ENCODE results near the gene ATP13A3. TPM values are rescaled to one million over a fixed set of nuclear protein-coding genes. Genes with fewer than 3 reads are reported as not detected.

ATP13A3 gene
- total RNA-seq, 1 donor from 2014 or later, result 146 TPM

DNA sequence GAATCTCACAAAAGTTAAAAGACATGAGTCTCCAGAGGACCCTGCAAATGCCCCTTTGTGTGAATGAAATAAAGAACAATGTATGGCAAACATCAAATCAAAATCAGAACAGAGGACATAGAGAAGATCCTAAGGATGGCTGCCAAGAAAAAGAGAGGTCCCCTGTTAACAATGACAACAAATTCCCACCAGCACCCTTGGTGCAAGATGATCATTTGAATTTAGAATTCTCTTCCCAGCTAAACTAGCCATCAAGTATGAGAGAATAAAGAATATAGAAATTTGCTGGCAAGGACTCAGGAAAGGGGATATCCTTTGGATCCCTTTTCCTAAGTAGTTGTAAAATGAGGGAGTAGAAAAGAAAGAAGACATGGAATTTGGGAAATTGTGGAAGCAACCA lies 96.0 kb downstream of the ATP13A3 start:
- no peak for DNase-seq

- DNase-seq, result no peak
These were observed 97.5 kb downstream of the ATP13A3 start for GRCh38 chr3:194389269-194389668.

- DNase-seq, result no peak
These were observed 98.8 kb downstream of the ATP13A3 start for GRCh38 chr3:194387926-194388418.

DNA sequence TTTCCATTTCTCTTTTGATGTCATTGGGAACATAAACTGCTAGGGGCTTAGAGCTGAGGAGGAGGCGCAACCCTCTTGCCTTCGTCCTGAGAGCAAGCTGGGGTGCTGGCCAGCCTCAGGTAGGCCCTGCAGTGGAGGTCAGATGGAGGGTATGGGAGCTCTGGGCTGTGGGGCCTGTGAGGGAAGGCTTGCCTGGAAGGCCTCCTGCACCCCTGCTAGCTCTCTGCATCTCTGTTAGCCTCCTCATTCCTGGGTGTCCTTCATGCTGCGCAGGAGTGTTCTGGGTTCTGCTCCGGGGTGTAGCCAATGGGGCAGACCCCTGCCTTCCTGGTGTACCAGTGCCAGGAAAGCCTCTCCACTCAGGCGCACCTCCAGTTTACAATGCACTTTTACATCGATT lies 99.5 kb downstream of the ATP13A3 start:
- DNase-seq, result no peak

DNA sequence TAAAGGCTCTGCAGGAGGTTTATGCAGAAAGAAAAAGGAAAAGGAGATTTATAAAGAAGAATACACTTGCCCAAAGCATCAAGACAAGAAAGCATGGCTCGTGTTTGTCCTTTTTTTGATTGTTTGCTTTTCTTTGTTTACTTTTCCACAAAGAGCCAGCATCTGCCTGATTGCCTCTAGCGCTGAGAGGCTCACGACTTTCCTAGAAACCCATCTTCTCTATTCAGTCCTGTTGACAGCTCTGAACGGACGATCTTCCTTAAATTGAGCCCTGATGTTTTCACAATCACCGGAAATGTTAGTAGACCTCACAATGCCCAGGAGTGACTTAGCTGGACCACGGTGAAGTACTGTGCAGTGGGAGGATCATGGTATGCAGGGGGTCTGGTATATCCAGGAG lies 100.2 kb downstream of the ATP13A3 start:
- DNase-seq, result no peak

GRCh38 chr3:194386066-194386465 lies 100.7 kb downstream of the ATP13A3 start:
- no peak for DNase-seq

DNA sequence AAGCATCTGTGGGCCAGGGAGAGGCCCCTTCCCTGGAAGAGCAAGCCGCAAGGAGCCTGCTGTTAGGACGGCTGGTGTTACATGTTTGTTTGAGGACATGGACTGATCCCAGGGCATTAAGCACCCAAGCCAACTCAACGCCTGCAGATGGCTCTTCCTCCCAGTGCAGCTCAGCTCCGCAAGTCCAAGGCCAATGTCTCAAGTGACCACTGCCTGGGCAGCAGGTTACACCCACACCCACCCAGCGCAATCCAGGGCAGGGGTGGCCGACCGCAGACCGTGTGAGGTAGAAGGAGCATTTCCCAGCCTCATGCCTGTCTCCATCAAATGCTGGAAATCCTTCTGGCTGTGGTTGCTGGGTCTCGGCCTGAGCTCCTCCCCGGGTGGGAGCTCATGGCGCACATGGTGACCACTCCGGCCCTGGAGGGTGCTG lies 102.2 kb downstream of the ATP13A3 start:
- DNase-seq, result no peak

- DNase-seq, result no peak
These were observed 102.6 kb downstream of the ATP13A3 start for GRCh38 chr3:194384156-194384555.

- no peak for DNase-seq
These were observed 103.4 kb downstream of the ATP13A3 start for GRCh38 chr3:194383276-194383940.

DNA sequence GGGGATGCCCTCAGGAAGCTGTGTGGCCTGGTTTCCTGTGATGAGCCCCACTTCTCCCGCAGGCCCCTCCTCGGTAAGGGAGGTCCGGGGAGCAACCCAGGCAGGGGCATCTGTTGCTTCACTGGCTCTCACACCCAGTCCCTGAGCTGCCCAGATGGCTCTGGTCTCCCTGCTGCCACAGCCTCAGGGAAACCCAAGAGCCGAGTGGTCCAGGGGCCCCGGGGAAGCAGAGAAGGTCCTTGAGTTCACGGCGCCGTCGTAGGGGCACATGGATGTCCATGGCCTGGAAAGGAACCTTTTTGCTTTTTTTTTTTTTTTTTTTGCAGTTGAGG lies 103.9 kb downstream of the ATP13A3 start:
- no peak for DNase-seq

DNA sequence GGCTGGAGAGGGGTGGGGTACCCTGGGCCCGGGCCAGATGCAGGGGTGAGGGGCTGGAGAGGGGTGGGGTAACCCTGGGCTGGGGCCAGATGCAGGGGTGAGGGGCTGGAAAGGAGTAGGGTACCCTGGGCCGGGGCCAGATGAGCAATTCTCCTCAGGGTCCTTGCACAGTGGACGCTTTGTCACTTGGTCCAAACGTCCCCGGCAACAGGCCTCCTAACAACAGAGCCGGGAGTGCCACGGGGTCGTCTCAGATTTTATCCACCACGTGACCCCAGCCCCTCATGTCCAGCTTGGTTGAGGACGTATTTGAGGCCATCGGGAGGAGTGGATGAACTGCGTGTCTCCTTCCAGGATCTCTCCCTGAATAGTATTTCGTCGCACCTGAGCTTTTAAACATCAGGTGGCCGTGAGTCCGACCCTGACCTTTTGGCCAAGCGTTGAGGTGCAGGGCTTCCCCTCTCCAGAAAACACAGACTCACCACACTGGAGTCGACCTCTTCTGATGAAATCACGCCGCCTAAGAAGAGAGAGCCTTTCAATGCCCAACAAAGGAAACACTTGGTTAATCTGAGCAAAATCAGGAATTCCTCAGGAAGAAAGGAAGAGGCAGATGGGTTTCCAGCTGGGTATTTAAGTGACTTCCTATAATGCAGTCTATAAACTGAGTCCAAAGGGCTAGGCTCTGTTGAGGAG lies 104.5 kb downstream of the ATP13A3 start:
- no peak for DNase-seq

GRCh38 chr3:194381460-194381875 lies 105.3 kb downstream of the ATP13A3 start:
- no peak for DNase-seq

GRCh38 chr3:194380326-194380725 lies 106.5 kb downstream of the ATP13A3 start:
- DNase-seq, result no peak

DNA sequence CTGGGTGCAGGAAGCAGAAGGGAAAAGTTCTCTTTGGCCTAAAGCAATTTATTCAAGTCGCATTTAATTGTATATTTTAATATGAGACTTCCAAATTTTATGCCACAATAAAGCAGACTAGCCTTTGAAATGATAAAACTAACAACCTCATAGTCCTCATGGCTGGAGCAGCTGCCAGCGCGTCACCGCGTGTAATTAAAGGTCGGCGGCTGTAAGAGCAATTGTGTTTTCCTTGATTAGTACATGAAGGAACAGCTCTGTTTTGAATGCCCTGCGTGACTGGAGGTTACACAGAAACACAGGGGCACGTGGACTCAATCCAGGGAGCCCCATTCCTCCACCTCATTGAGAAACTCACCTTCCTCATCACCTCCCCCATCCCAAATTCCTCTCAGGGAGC lies 107.2 kb downstream of the ATP13A3 start:
- no peak for DNase-seq

GRCh38 chr3:194379231-194379630 lies 107.6 kb downstream of the ATP13A3 start:
- DNase-seq, result no peak

GRCh38 chr3:194377708-194378107 lies 109.1 kb downstream of the ATP13A3 start:
- DNase-seq, result no peak

DNA sequence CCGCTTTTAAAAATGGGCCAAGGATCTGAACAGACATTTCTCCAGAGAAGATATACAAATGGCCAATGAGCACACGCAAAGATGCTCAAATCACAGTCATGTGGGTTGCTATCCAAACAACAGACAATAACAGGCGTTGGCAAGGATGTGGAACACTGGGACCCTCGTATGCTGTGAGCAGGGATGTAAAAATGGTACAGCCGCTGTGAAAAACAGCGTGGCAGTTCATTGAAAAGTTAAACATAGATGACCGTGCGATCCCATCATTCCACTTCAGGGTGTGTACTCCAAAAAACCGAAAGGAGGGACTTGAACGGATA lies 110.6 kb downstream of the ATP13A3 start:
- DNase-seq, result no peak

GRCh38 chr3:194375473-194376240 lies 111.1 kb downstream of the ATP13A3 start:
- no peak for DNase-seq

- DNase-seq, result no peak
These were observed 111.9 kb downstream of the ATP13A3 start for GRCh38 chr3:194374935-194375334.

DNA sequence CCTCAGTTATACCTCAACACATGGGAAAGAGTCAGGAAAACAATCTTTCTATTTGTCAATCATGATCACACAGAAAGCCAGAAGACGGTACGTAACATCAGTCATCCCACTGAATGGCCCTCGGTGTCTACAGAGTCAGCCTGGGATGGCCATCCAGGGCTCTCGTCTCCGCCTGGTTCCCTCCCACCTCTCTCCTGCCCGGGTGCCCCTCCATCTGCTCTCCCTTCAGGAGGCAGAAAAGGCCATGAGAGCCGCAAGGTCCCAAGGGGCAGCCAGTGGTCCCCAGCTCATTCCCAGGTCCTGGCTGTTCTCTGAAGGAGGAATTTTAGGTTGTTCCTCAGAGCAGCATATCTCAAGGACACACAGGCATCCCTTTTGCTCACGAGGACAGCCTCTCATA lies 112.9 kb downstream of the ATP13A3 start:
- no peak for DNase-seq

- no peak for DNase-seq
These were observed 113.8 kb downstream of the ATP13A3 start for GRCh38 chr3:194373028-194373427.

DNA sequence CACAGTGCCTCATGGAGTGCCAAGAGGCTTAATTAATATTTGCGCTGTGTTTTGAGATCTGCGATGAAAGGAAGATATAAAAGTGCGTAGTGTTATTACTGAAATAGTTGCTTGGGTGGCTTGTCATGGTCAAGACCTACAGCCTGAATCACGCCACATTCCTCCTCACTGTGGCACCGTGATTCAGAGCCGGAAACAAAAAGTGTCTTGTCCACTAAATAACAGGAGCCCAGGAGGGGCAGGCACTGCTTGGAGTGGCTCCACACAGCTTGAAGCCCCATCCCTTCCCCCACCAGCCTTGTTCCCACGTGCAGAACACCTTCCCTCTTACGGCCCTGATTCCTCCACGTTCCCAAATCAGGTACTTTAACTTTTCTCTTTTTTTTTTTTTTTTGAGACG lies 116.0 kb downstream of the ATP13A3 start:
- DNase-seq, result no peak

DNA sequence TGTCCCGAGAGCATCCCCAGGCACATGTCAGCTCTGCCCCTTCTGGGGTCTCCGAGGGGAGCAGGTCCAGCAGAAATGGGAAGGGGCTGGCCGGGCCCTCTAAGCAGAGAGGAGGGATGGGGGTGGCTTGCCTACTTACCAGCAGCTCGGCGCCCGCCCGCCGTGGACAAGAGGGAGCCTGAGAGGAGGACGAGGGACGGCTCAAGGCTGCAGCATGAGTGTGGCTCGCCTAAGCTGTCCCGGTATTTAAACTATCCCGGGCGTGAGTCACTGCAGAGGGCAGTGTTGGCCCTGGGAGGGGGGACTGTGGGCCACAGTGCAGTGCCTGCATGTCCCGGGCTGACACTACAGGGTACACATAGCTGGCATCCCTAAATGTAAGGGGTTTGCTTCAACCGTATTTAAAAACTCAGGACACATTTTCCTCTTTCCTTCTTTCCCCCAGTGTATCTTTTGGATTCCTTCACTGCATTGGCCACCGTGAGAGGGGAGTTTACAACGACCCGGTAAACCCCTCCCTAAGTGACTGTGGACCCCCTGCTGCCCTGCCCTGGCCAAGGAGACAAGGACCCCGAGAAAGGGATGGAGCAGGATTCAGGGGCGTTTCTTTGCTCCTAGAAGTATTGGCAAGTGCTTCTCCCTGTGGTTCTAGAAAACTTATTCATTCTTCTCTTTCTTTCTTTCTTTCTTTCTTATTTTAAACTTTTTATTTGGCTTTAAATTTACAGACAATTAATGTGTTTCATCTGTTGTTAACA lies 117.1 kb downstream of the ATP13A3 start, which contains the start of gene LRRC15:
Gene LRRC15, minus strand, starts transcription at position 222 of the 758 bp plus-strand sequence. CDS start 8,700 bp downstream, outside the sequence.
- DNase-seq, result no peak
